Endothelial cell (in vitro differentiated cells): ENCODE data around the gene CAT. TPM values are rescaled to one million over a fixed set of nuclear protein-coding genes. Genes with fewer than 3 reads are reported as not detected.

Source experiments
- DNase-seq: peaks from one replicate; pipeline ENCODE4 v3.0.0; 2021; ENCODE audit warnings: low spot score
- H3K27ac Mint-ChIP-seq: one replicate; pipeline ENCODE4 v1.8.0; 2021; ENCODE audit warnings: mixed read lengths, inconsistent platforms; ENCODE audit not compliant: unreplicated experiment
- H3K27me3 Mint-ChIP-seq: one replicate; pipeline ENCODE4 v1.8.0; 2021; ENCODE audit warnings: mild to moderate bottlenecking, moderate library complexity, mixed read lengths, inconsistent platforms; ENCODE audit not compliant: unreplicated experiment
- H3K36me3 Mint-ChIP-seq: one replicate; pipeline ENCODE4 v1.8.0; 2021; ENCODE audit warnings: mild to moderate bottlenecking, low read depth, mixed read lengths, inconsistent platforms; ENCODE audit not compliant: unreplicated experiment
- H3K4me1 Mint-ChIP-seq: one replicate; pipeline ENCODE4 v1.8.0; 2021; ENCODE audit warnings: mild to moderate bottlenecking, mixed read lengths, inconsistent platforms; ENCODE audit not compliant: unreplicated experiment
- H3K4me3 Mint-ChIP-seq: one replicate; pipeline ENCODE4 v1.8.0; 2021; ENCODE audit warnings: mild to moderate bottlenecking, mixed read lengths, inconsistent platforms; ENCODE audit not compliant: unreplicated experiment
- H3K9me3 Mint-ChIP-seq: one replicate; pipeline ENCODE4 v1.8.0; 2021; ENCODE audit warnings: mixed read lengths, inconsistent platforms; ENCODE audit not compliant: unreplicated experiment
- CTCF ChIP-seq: fragments of 200-600 bp; sonication (generic); IDR thresholded peaks from one replicate; pipeline ENCODE4 v1.5.0; 2021; ENCODE audit warnings: antibody characterized with exemption; ENCODE audit not compliant: unreplicated experiment
- total RNA-seq: library from RNA; stranded (reverse); fragmentation: NEBNext Ultra II Directional; extraction: Animal tissue kit (Norgen Biotek cat#: 25700); gene quantifications from one replicate; pipeline ENCODE4 v1.2.1, GENCODE V29; 2021; ENCODE audit not compliant: unreplicated experiment

The CAT gene
- total RNA-seq, 1 donor from 2014 or later = 30.2 TPM

DNA sequence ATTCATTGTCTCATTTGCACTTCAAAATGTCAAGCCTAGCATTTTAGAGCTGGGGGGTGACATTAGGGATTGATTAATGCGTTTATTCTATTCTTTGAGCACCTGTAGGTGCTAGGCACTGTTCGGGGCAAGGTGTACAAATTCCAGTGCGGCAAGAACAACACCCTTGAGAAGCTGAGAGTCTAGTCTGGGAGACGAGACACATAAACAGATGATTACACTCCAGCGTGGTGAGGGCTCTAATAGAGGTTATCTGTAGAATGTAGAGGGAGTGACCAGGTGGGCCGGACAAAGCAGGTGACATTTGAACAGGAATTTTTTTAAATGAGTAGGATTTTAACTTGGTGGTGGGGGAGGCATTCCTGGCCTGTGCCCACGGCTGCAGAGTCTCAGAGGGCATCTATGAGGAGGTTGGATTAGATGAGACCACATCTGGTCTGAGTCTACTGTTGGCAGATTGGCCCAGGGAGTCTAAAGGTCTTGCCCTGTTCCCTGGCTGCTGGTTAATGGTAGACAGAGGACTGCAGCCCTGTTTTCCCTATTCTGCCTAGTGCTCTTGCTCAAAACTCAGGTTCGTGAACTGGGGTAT is 970 bp downstream of the CAT start:
- Mint-ChIP-seq H3K4me3 (peak overlapping the region; percentile 94), H3K27ac (no peak overlapping the region)
- no peak for TF ChIP-seq CTCF

GRCh38 chr11:34441814-34442213 is 3.1 kb downstream of the CAT start:
- peaks cover 12% of the 10 kb centered on the region for H3K4me1 Mint-ChIP-seq
- H3K36me3 Mint-ChIP-seq = peaks cover 8% of the 10 kb centered on the region
- H3K4me3 Mint-ChIP-seq = no peak overlapping the region
- DNase-seq = no peak
- no peaks in the 10 kb centered on the region for H3K9me3 Mint-ChIP-seq
- peaks cover 1% of the 10 kb centered on the region for H3K27me3 Mint-ChIP-seq
- TF ChIP-seq CTCF = no peak
- no peak overlapping the region for H3K27ac Mint-ChIP-seq

More for the DNA sequence above, 970 bp downstream of the CAT start:
- no peak for DNase-seq
- Mint-ChIP-seq H3K9me3 (no peaks in the 10 kb centered on the region), H3K27me3 (peaks cover 1% of the 10 kb centered on the region), H3K4me1 (peaks cover 12% of the 10 kb centered on the region), H3K36me3 (peaks cover 8% of the 10 kb centered on the region)

DNA sequence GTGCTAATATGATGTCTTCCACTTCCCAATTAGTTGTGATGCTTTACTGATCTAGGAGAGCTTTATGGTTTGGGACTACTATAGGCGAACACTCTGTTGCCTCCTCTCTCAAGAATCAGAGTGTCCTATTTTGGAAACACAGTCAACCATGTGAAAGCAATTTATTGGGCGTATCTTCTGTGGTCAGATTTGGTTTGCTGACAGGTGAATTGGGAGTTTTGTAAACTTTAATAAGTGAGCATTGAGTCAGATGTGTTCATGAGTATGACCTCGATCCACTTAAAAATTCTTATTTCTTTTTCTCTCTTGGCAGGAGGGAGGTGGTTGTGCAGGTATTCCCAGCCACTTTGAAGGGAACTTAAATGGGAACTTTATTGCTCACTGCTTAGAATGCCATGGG is 4.4 kb downstream of the CAT start:
- Mint-ChIP-seq H3K4me3 (no peak overlapping the region), H3K36me3 (peaks cover 8% of the 10 kb centered on the region), H3K4me1 (peaks cover 12% of the 10 kb centered on the region), H3K9me3 (no peaks in the 10 kb centered on the region), H3K27ac (no peak overlapping the region), H3K27me3 (peaks cover 1% of the 10 kb centered on the region)
- DNase-seq = no peak
- TF ChIP-seq CTCF = no peak

DNA sequence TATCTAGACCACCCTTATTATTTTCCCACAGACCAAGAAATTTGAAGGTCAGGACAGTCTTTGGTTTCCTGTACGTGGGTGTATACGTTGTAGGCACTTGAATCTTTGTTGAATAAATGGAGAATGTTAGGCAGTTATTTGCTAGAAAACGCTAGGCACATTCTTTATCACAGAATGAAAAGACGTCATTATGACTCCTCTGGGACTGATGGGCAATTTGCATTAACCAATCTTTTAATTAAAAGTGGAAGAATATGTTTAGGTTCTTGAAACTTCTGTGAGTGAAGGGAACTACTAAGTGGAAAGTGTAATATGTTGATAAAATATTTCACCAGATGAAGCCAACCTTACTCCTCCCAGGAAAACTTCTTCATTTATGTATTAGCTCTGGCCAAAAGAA is 5.7 kb downstream of the CAT start:
- Mint-ChIP-seq H3K4me1 (peaks cover 8% of the 10 kb centered on the region), H3K9me3 (no peaks in the 10 kb centered on the region), H3K4me3 (no peak overlapping the region), H3K27me3 (peaks cover 1% of the 10 kb centered on the region), H3K36me3 (peaks cover 6% of the 10 kb centered on the region), H3K27ac (no peak overlapping the region)
- DNase-seq = no peak
- no peak for TF ChIP-seq CTCF

GRCh38 chr11:34445956-34446355 is 7.2 kb downstream of the CAT start:
- no peak overlapping the region for H3K4me3 Mint-ChIP-seq
- H3K4me1 Mint-ChIP-seq = no peaks in the 10 kb centered on the region
- H3K9me3 Mint-ChIP-seq = no peaks in the 10 kb centered on the region
- H3K36me3 Mint-ChIP-seq = no peaks in the 10 kb centered on the region
- no peak for DNase-seq
- H3K27ac Mint-ChIP-seq = no peak overlapping the region
- no peaks in the 10 kb centered on the region for H3K27me3 Mint-ChIP-seq
- no peak for TF ChIP-seq CTCF
